ENCODE data around the gene CIRBP.

CIRBP gene

DNA sequence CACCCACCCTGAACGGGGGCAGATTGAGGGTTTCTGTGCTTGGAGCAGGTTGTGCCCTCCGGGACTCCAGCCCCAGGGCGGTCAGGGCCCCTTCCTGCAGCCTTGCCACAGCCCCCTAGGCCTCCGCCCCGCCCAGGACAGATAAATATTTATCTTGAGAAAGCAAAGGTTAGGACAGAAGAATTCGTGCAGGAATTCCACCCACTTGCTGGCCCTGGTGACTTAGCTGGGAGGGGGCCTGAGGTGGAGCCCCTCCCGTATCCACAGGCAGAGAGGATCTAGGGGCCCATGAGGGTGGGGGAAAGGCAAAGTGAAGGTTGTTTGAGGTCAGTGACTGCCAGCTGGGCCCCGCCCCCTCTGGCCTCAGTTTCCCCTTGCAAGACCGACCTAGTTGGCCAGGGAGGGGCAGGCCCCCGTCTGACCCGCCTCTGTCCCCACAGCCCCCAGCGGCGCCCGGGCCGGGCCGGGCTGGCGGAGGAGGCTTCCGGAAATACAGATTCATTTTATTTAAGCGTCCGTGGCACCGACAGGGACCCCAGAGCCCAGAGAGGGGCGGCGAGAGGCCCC is 15.5 kb upstream of the CIRBP start:
- peak overlapping the region; percentile 56 for H3K4me3 ChIP-seq (ENCODE audit: control insufficient read depth, low read depth, low read length)
- DNase-seq (ENCODE audit: low read depth): no peak

DNA sequence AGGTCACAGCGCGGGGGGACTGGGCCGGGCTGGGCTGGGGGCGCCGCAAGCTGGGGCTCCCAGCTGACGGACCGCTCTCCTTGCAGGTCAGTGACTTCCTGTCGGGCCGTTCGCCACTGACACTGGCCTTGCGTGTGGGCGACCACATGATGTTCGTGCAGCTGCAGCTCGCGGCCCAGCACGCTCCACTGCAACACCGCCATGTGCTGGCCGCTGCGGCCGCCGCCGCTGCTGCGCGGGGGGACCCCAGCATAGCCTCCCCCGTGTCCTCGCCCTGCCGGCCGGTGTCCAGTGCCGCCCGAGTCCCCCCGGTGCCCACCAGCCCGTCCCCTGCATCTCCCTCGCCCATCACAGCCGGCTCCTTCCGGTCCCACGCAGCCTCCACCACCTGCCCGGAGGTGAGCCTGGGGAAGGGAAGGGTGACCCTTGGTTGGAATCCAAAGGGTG is 15.0 kb upstream of the CIRBP start:
- TF ChIP-seq, protein P1, sequence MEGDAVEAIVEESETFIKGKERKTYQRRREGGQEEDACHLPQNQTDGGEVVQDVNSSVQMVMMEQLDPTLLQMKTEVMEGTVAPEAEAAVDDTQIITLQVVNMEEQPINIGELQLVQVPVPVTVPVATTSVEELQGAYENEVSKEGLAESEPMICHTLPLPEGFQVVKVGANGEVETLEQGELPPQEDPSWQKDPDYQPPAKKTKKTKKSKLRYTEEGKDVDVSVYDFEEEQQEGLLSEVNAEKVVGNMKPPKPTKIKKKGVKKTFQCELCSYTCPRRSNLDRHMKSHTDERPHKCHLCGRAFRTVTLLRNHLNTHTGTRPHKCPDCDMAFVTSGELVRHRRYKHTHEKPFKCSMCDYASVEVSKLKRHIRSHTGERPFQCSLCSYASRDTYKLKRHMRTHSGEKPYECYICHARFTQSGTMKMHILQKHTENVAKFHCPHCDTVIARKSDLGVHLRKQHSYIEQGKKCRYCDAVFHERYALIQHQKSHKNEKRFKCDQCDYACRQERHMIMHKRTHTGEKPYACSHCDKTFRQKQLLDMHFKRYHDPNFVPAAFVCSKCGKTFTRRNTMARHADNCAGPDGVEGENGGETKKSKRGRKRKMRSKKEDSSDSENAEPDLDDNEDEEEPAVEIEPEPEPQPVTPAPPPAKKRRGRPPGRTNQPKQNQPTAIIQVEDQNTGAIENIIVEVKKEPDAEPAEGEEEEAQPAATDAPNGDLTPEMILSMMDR (IDR thresholded peaks at IDR 0.05; ENCODE audit: control insufficient read depth, insufficient read depth, low read depth, low read length, missing control alignments): no peak
- no peak for DNase-seq (ENCODE audit: low read depth)
- no peak overlapping the region for H3K4me3 ChIP-seq (ENCODE audit: control insufficient read depth, low read depth, low read length)

More for the DNA sequence above, 15.5 kb upstream of the CIRBP start:
- TF ChIP-seq, protein P1 (IDR thresholded peaks at IDR 0.05; ENCODE audit: control insufficient read depth, insufficient read depth, low read depth, low read length, missing control alignments): no peak

DNA sequence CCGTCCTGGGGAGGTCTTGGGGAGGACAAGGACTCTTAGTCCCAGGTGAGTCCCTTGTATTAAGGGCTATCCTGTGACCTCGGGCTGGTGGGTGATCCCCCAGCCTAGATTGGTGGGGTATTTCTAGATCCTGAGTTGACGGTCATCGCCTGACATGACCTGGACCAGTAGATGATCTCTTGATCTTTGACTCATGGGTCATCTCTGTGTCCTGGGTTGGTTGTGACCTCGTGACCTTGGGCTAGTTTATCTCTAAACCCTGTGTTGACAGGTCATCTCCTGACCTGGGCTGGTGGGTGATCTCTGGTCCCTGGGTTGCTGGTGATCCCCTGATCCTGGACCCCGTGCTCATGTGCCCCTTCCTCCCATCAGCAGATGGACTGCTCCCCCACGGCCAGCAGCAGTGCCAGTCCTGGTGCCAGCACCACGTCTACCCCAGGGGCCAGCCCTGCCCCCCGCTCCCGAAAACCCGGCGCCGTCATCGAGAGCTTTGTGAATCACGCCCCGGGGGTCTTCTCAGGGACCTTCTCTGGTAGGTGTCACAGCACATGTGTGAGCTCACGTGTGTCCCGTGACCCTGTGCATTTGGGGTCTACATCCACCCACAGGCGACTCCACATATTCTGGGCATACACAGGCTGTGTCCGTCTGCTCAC is 14.5 kb upstream of the CIRBP start:
- no peak overlapping the region for H3K4me3 ChIP-seq (ENCODE audit: control insufficient read depth, low read depth, low read length)
- no peak for DNase-seq (ENCODE audit: low read depth)
- TF ChIP-seq, protein P1 (IDR thresholded peaks at IDR 0.05; ENCODE audit: control insufficient read depth, insufficient read depth, low read depth, low read length, missing control alignments): no peak

DNA sequence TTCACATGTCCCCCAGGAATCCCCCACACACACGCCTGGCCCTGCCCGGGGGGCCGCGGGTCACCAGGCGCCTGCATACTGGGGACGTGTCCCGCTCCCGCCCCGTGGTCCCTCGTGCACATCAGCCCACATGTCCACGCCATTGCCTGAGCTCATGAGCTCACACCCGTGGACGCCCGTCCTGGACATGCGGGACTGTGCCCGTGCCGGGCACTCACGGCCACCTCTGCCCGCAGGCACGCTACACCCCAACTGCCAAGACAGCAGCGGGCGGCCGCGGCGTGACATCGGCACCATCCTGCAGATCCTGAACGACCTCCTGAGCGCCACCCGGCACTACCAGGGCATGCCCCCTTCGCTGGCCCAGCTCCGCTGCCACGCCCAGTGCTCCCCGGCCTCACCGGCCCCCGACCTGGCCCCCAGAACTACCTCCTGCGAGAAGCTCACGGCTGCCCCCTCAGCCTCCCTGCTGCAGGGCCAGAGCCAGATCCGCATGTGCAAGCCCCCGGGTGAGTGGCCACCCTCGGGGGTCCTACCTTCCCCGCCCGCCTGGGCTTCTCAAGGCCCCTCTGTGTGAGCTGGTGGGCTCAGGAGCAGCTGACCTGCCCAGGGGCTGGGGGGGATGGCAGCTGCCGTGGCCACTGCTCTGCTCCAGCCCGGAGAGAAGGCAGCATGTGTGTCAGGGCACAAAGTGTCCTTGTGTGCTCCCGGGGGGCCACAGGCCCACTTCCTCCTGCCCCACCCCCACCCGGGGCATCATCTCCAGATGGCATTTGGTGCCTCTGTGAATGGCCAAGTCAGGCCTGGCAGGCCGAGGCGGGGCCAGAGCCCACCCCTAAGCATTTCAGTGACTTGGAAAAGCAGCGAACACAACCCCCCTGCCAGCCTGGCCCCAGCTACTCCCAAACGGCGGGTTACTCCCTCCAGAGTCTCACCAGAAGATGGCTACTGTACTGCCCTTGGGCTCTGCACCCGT is 13.7 kb upstream of the CIRBP start:
- DNase-seq (ENCODE audit: low read depth): no peak
- no peak overlapping the region for H3K4me3 ChIP-seq (ENCODE audit: control insufficient read depth, low read depth, low read length)
- TF ChIP-seq, protein P1 (IDR thresholded peaks at IDR 0.05; ENCODE audit: control insufficient read depth, insufficient read depth, low read depth, low read length, missing control alignments): no peak

DNA sequence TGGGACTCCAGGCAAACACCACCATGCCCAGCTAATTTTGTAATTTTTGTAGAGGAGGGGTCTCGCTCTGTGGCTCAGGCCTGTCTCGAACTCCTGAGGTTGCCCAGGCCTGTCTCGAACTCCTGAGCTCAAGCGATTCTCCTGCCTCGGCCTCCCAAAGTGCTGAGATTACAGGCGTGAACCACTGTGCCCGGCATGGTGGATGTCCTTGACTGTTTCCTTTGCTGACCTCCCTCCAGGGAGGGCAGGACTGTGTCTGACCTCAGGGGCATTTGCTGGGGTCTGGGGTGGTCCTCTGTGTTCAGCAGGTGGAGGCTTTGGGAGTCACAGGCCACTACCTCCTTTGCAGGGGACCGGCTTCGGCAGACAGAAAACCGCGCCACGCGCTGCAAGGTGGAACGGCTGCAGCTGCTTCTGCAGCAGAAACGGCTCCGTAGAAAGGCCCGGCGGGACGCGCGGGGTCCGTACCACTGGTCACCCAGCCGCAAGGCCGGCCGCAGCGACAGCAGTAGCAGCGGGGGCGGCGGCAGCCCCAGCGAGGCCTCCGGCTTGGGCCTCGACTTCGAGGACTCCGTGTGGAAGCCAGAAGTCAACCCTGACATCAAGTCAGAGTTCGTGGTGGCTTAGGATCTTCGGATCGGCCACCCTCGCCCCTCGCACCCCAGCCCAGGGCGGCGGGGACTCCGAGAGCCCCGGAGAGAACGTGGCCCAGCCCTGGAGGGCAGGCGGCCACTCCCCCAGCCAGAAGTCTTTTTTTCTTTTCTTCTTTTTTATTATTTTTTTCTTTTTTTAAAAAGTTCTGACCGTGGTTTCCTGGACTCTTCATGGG is 12.3 kb upstream of the CIRBP start:
- no peak overlapping the region for H3K4me3 ChIP-seq (ENCODE audit: control insufficient read depth, low read depth, low read length)
- TF ChIP-seq, protein P1 (IDR thresholded peaks at IDR 0.05; ENCODE audit: control insufficient read depth, insufficient read depth, low read depth, low read length, missing control alignments): no peak
- DNase-seq (ENCODE audit: low read depth): no peak
